Measurements from ENCODE around the gene IRF5. TPM values are rescaled to one million over a fixed set of nuclear protein-coding genes. Genes with fewer than 3 reads are reported as not detected.

Gene IRF5
- total and polyA plus RNA-seq, 2 donors (not counting 1 experiment from before 2014, with no cell fraction given) = 91.3 to 135 TPM

- peak overlapping the region; percentile 85 to 92 for H3K27ac ChIP-seq (ENCODE audit: low read length in 2 of 2)
- intact Hi-C loops (cut with micrococcal nuclease) = loop anchor here (2.0 kb wide), 3 partner anchors 15 to 49 kb away; no protein-coding TSS in a partner anchor
- no peaks in the 10 kb centered on the region for H4K20me1 ChIP-seq (ENCODE audit: control insufficient read depth, insufficient read depth, low read length, poor library complexity, severe bottlenecking)
- no peak for TF ChIP-seq CTCF (IDR thresholded peaks at IDR 0.05)
- TF ChIP-seq EZH2 (IDR thresholded peaks at IDR 0.05; ENCODE audit: borderline replicate concordance, insufficient read depth, low read depth, low read length, poor library complexity, severe bottlenecking) = no peak
- DNase-seq = no peak
- no peak overlapping the region for H2AFZ ChIP-seq (ENCODE audit: insufficient read depth, low read depth, low read length, poor library complexity, severe bottlenecking)
- H3K4me3 Mint-ChIP-seq = peak overlapping the region; percentile 60
- no peaks in the 10 kb centered on the region for H3K27me3 Mint-ChIP-seq
- no peaks in the 10 kb centered on the region for H3K79me2 ChIP-seq (ENCODE audit: control insufficient read depth, insufficient read depth, low read length)
- no peaks in the 10 kb centered on the region for H3K9me3 Mint-ChIP-seq (ENCODE audit: insufficient read depth)
- no CpG with 5 or more reads among the region's 2 CpGs for WGBS (ENCODE audit: insufficient coverage)
- no peaks in the 10 kb centered on the region for H3K9me3 ChIP-seq (ENCODE audit: control extremely low read depth in 1 of 3, control insufficient read depth in 2 of 3, insufficient read depth in 1 of 3, low read length in 2 of 3)
- ChIA-PET CTCF (interaction anchor here (0.9 to 4.1 kb wide), 10 partner anchors 9 to 137 kb away, joined by 3 to 26 read pairs (median 4); no protein-coding TSS in a partner anchor), POLR2A (interaction anchor here (0.9 to 1.6 kb wide), 4 partner anchors 9 to 14 kb away, joined by 3 to 15 read pairs (median 7); no protein-coding TSS in a partner anchor)
- peaks cover 25 to 55% of the 10 kb centered on the region in 2 experiments for H3K36me3 ChIP-seq (replicated peaks in 1 of 2; ENCODE audit: control extremely low read depth in 1 of 2, control insufficient read depth in 1 of 2, extremely low read depth in 1 of 2, insufficient read depth in 2 of 2, low read length in 1 of 2)
- H3K27me3 ChIP-seq (replicated peaks in 1 of 4; ENCODE audit: control extremely low read depth in 1 of 4, control insufficient read depth in 3 of 4, insufficient read depth in 4 of 4, low read length in 3 of 4) = no peaks in the 10 kb centered on the region
- H3K4me1 ChIP-seq (ENCODE audit: control insufficient read depth in 2 of 2, insufficient read depth in 2 of 2, low read length in 2 of 2) = peaks cover 17 to 21% of the 10 kb centered on the region in 2 donors
- ATAC-seq (ENCODE audit: low read depth) = no peak
- peak overlapping the region; percentile 95 for H3K27ac Mint-ChIP-seq
- H3K9ac ChIP-seq (ENCODE audit: low read length) = no peak overlapping the region
- H3K4me2 ChIP-seq (replicated peaks; ENCODE audit: low read depth, low read length, poor library complexity, severe bottlenecking) = peak overlapping the region; percentile 15
- no peak overlapping the region for H3K4me3 ChIP-seq (ENCODE audit: control extremely low read depth in 1 of 5, extremely low read depth in 1 of 5, insufficient read depth in 1 of 5, low read depth in 2 of 5, low read length in 4 of 5)
- peaks cover 49% of the 10 kb centered on the region for H3K4me1 Mint-ChIP-seq
Observed at GRCh38 chr7:128954150-128954549, 16.4 kb downstream of the IRF5 start.

All from B cell (primary cell).